CD4-positive, alpha-beta T cell treated with Interleukin-12 subunit alpha and Interleukin-12 subunit beta, for 1 hour (primary cell): ENCODE results near the gene S100A6.

Experiments used
- DNase-seq: peaks from one replicate; pipeline ENCODE4 v3.0.0-alpha.2; 2020

Gene S100A6

DNA sequence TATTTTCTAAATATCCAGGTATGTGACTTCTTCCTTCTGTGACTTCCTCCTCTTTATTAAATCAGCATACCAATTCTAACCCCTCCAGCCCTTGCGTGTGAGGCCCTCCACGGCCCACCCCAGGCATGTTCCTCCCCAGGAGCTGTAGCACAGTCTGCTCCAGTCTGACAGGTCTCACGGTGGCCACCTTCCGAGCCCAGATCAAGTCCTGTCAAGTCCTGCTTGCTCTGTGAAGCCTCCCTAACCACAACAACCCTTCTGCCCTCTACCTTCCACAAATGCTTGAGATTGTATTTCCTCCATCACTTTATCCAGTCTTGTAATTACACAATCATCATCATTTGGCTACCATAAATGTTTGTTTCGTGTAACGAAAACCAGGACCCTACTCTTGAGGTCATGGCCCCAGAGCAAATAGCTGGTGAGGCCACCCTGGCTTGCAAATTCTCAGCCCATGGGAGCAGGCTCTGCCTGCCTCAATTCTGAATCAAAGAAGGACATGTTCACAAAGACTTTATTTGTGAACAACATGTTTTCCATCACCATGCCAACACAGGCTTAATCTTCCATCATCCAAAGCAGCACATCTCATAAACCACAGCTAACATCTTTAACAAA lies 42.3 kb downstream of the S100A6 start:
- DNase-seq, result no peak

DNA sequence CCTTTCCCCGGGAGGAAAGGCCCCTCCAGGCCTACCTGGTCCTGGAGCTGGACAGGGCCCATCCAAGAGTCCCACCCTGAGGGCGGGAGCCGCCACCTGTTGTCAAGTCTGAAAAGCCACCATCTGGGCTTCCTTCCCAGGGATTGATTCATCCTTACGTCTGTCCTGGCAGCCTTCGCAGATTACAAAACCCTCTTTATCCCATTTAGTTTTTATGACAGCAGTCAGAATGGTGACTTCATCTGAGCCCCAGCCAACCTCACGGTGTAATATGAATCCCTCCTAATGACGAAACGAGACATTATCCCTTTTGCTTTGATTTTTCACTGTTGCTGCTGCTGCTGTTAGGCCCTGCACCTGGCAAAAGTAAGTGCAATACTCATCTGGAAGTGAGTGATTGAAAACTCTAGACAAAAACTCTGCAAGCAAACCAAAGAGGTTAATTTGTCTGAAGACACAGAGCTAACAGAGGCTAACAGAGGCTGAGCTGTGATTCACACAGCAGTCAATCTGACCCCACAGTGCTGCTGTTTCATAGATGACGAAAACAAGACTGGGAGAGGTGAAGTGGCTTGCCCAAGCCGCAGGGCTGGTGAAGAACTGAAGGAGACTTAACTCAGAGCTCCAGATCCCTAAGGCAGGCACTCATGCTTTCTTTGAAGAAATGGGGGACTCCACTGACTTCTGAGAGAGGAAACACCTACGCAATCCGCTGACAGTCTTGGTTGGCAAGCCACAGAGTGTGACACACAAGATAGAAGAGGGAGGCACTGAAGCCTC lies 45.3 kb downstream of the S100A6 start:
- peak; percentile 24 for DNase-seq

GRCh38 chr1:153488731-153489130 lies 47.1 kb downstream of the S100A6 start:
- DNase-seq, result no peak

DNA sequence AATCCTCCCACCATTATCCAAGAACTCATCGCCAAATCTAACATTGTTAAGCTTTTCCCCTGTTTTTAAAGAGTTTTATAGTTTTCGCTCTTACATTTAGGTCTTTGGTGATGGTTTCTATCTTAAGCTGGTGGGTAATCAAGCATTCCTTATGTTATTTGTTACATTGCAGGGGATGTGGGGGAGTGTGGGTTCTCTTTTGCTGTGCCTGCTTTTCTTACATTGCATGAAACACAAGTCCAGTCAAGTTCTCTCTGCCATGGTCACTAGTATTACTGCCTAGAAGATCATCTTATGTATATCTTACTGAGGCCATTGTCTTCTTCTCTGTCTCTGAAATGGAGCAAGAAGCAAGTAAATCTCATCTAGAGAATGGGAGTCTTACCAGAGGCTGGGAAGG lies 48.1 kb downstream of the S100A6 start:
- no peak for DNase-seq

GRCh38 chr1:153485863-153486262 lies 49.9 kb downstream of the S100A6 start:
- no peak for DNase-seq
